HFF-Myc (cell line): ENCODE measurements around the gene DLG2.
"Not testable (repeated sequence)": the region's sequence is repeated elsewhere in the genome, so short reads cannot be mapped to it uniquely, and the experiment has no call there.

ENCODE experiments used
- DNase-seq: peaks from one replicate; pipeline ENCODE4 v3.0.0-alpha.2; 2011; ENCODE audit warnings: low read depth; ENCODE audit errors: extremely low read depth
- H3K4me3 ChIP-seq: replicated peaks from 2 replicates; pipeline ENCODE4 v1.5.1; 2011; ENCODE audit warnings: low read depth, mild to moderate bottlenecking, control low read depth, low read length
- CTCF ChIP-seq: IDR thresholded peaks from 2 replicates; pipeline ENCODE4 v1.5.1; 2012; ENCODE audit warnings: mild to moderate bottlenecking, low read depth, low read length, control low read depth; ENCODE audit errors: missing control alignments

DLG2 gene

GRCh38 chr11:84319863-84320262 lies 1307.3 kb downstream of the DLG2 start:
- no peak overlapping the region for H3K4me3 ChIP-seq
- no peak for DNase-seq
- no peak for TF ChIP-seq CTCF

DNA sequence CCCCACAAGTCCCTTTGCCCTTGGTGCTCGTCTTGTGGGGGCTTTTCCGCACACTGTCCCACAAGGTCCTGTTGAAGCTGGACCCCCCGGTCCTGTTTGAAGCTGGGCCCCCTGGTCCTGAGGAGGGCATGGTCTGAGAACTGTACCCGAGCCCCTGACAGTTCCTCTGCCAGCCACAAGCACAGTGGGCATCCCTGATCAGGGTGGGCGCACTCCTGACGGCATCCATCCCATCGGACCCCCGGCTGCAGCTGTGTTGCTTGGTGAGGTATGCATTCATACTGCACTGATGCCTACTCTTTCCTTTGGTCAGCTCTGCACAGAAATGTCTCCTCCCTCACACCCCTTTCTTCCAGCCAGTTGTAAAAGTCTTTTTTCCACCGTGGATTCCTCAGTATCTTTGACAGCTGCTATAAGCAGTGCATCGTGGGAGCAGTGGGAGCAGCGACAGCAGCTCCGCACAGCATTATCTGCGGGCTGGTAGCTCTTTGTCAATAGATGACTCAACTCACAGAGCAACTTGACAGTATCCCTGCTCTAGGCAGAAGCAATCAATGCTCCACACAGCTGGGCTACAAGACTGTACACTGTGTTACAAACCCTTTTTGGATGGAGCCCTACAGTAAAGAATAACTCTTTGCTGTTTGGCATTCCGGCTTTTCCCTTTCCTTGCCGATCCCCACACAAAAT lies 1310.1 kb downstream of the DLG2 start:
- no peak overlapping the region for H3K4me3 ChIP-seq
- DNase-seq: no peak
- TF ChIP-seq CTCF: no peak

- no peak for TF ChIP-seq CTCF
- no peak for DNase-seq
- H3K4me3 ChIP-seq: no peak overlapping the region
These were observed 1313.2 kb downstream of the DLG2 start for GRCh38 chr11:84313830-84314359.

- no peak for TF ChIP-seq CTCF
- H3K4me3 ChIP-seq: no peak overlapping the region
- no peak for DNase-seq
These were observed 1316.9 kb downstream of the DLG2 start for GRCh38 chr11:84310268-84310667.

DNA sequence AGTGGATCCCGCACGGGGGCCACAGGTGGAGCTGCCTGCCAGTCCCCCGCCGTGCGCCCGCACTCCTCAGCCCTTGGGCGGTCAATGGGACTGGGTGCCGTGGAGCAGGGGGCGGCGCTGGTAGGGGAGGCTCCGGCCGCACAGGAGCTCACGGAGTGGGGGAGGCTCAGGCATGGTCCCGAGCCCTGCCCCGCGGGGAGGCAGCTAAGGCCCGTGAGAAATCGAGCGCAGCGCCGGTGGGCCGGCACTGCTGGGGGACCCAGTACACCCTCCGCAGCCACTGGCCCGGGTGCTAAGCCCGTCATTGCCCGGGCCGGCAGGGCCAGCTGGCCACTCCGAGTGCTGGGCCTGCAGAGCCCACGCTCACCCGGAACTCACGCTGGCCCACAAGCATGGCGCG lies 1318.7 kb downstream of the DLG2 start:
- not testable (repeated sequence) for H3K4me3 ChIP-seq, DNase-seq

GRCh38 chr11:84300092-84300491 lies 1327.1 kb downstream of the DLG2 start:
- H3K4me3 ChIP-seq: no peak overlapping the region
- no peak for TF ChIP-seq CTCF
- DNase-seq: no peak

- DNase-seq: no peak
- TF ChIP-seq CTCF: no peak
- no peak overlapping the region for H3K4me3 ChIP-seq
These were observed 1329.6 kb downstream of the DLG2 start for GRCh38 chr11:84297570-84297969.
